GM18508 (cell line): ENCODE data around the gene GCKR.

Source experiments
- ATAC-seq: cut with Tn5 transposase; IDR thresholded peaks from one replicate; pipeline ENCODE4 v1.9.1; 2021; ENCODE audit warnings: moderate number of reproducible peaks; ENCODE audit not compliant: insufficient read depth, unreplicated experiment

The GCKR gene

GRCh38 chr2:27496357-27497287, at the start of gene GCKR:
Gene GCKR, plus strand, starts transcription at chr2:27496839. Its CDS starts 66 bp downstream, at chr2:27496905.
- no peak for ATAC-seq

GRCh38 chr2:27448381-27448780, 48.3 kb upstream of the GCKR start:
- ATAC-seq = no peak

- ATAC-seq = no peak
These were observed 45.5 kb upstream of the GCKR start for GRCh38 chr2:27451095-27451494.

GRCh38 chr2:27453968-27454367, 42.7 kb upstream of the GCKR start:
- ATAC-seq = no peak

GRCh38 chr2:27461118-27461517, 35.5 kb upstream of the GCKR start:
- no peak for ATAC-seq

- no peak for ATAC-seq
These were observed 32.2 kb upstream of the GCKR start for GRCh38 chr2:27464443-27464842.

GRCh38 chr2:27471961-27472360, 24.7 kb upstream of the GCKR start:
- ATAC-seq = no peak

GRCh38 chr2:27485496-27485895, 11.1 kb upstream of the GCKR start:
- ATAC-seq = no peak

- no peak for ATAC-seq
These were observed 7.5 kb upstream of the GCKR start for GRCh38 chr2:27489118-27489497.

- peak; percentile 73 for ATAC-seq
These were observed 6.9 kb upstream of the GCKR start, which contains the start of gene IFT172 for GRCh38 chr2:27489498-27490397. Gene IFT172, minus strand, starts transcription at chr2:27489743. Its CDS starts 90 bp downstream, at chr2:27489653.

GRCh38 chr2:27492557-27492956, 4.1 kb upstream of the GCKR start:
- ATAC-seq = no peak

- ATAC-seq = no peak
These were observed 2.7 kb upstream of the GCKR start for GRCh38 chr2:27493948-27494283.

GRCh38 chr2:27494284-27494943, 2.2 kb upstream of the GCKR start:
- ATAC-seq = no peak

GRCh38 chr2:27494944-27495554, 1.6 kb upstream of the GCKR start, which contains the start of gene FNDC4:
Gene FNDC4, minus strand, starts transcription at chr2:27495200. Its CDS starts 521 bp downstream, at chr2:27494679.
- ATAC-seq = no peak

GRCh38 chr2:27495840-27496356, 741 bp upstream of the GCKR start:
- ATAC-seq = no peak

GRCh38 chr2:27497288-27497627, 619 bp downstream of the GCKR start:
- ATAC-seq = no peak

GRCh38 chr2:27498975-27499374, 2.3 kb downstream of the GCKR start:
- no peak for ATAC-seq

GRCh38 chr2:27501042-27501441, 4.4 kb downstream of the GCKR start:
- no peak for ATAC-seq

- ATAC-seq = no peak
These were observed 5.5 kb downstream of the GCKR start for GRCh38 chr2:27502142-27502541.

GRCh38 chr2:27506587-27506986, 9.9 kb downstream of the GCKR start:
- ATAC-seq = no peak
